Jurkat, Clone E6-1 (cell line): ENCODE results near the gene PDCL2.
"Not testable (repeated sequence)": the region's sequence is repeated elsewhere in the genome, so short reads cannot be mapped to it uniquely, and the experiment has no call there.

Source experiments
- DNase-seq: peaks from one replicate; pipeline ENCODE4 v3.0.0-alpha.2; 2011; ENCODE audit warnings: low read depth, low spot score
- H3K4me3 ChIP-seq: 2 replicates; pipeline ENCODE4 v1.5.1; 2011; ENCODE audit warnings: mild to moderate bottlenecking, low read length, control low read depth, moderate library complexity

The PDCL2 gene

DNA sequence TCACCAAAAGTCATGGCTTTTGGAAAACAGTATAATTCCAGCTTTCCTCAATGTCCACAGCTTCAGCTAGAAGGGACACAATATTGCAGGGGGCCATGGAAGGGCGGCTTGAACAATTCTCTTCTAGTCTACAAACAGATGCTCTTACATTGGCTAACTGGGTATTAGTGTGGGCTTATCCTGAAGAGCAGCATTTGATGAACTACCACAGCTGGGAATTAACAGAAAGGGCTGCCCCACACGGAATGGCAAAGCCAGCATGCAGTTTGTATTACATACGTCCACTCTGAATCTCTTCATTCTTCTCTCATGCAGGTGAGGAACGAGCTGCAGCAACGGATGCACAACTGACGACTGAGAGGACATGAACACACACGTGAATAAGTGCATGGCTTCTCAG, 13.0 kb upstream of the PDCL2 start:
- no peak for DNase-seq
- H3K4me3 ChIP-seq, result no peak overlapping the region

DNA sequence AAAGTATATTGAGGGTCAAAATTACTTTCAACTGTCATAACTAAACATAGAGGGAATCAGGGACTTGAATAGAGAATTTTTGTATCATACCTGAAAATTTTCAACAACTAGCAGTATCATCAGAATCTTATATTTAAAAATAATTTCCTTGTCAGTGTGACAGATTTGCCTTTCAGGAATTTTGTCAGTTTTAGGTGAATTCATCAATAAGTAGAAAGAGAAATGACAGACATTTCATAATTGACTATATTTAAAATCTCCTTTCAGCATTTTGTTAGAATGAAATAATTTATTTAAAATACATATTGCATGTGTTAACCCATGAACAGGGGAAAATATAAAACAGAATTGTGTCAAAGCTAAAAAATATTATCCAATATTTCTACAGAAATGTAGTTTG, 8.6 kb upstream of the PDCL2 start:
- H3K4me3 ChIP-seq, result no peak overlapping the region

DNA sequence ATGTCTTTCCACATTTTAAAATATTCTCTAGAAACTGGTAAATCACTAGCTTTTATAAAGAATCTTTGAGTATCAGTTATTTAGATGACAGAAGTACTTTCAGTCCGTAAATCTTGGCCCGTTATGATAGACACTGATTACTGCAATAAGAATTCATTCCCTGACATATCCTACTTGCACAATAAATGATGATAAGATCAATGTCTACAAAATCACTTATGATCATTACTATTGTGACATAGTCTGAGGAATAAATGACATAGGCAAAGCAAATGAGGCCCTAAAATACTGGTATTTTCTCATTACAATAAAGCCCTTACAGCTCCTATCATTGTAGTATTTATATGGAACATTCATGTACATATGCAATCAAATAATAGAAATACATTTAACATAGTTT, 6.6 kb upstream of the PDCL2 start:
- no peak overlapping the region for H3K4me3 ChIP-seq
- no peak for DNase-seq

More for the DNA sequence above, 8.6 kb upstream of the PDCL2 start:
- DNase-seq, result no peak

DNA sequence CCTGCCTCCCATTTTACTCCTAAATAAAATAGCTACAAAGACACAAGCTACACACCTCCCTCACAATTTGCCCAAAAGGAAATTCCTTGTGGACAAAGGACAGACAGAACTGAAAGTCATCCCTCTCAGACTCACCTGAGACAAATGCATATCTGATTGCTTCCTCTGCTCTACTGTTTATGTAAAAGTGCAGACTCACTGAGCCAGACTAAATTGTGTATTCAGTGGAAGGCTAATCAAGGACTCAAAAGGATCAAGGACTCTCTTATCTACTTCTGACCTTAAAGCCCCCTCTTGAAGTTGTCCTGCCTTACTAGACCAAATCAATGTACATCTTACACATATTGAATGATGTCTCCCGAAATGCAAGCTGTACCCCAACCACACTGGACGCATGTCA, 3.9 kb downstream of the PDCL2 start:
- H3K4me3 ChIP-seq, result no peak overlapping the region
- no peak for DNase-seq

DNA sequence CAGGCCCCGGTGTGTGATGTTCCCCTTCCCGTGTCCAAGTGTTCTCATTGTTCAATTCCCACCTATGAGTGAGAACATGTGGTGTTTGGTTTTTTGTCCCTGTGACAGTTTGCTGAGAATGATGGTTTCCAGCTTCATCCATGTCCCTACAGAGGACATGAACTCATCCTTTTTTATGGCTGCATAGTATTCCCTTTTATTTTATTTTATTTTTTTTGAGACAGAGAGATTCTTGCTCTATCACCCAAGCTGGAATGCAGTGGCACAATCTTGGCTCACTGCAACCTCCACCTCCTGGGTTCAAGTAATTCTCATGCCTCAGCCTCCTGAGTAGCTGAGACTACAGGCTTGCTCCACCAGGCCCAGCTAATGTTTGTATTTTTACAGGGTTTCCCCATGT, 9.3 kb downstream of the PDCL2 start:
- not testable (repeated sequence) for H3K4me3 ChIP-seq, DNase-seq

DNA sequence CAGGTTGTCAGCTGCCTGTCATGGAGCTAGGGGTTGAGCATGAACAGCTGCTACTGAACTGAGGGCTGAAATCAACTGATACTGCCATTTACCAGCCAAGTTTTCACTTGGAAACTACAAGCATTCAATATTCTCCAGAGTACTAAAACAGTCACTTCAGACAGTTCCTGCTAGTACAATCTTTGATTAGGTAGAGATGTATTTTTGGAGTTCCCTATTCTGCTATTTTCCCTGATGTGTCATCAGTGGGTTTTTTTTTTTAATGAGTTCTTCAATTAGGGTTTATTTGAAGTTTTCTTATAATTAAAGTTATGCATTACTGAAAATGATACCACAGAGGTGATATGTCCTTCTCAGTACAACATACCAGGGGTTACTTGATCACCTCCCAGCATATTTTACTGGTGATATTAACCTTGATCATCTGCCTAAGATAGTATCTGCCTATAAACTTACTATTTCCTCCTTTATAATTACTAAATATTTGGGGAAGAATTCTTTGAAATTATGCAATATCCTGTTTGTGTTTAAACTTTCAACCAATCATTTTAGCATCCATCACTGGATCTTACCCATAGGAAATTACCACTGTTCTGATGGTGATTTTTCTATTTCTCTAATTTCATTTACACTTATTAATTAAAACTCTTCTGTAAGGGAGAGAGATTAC, 13.6 kb downstream of the PDCL2 start:
- no peak overlapping the region for H3K4me3 ChIP-seq
- DNase-seq, result no peak

DNA sequence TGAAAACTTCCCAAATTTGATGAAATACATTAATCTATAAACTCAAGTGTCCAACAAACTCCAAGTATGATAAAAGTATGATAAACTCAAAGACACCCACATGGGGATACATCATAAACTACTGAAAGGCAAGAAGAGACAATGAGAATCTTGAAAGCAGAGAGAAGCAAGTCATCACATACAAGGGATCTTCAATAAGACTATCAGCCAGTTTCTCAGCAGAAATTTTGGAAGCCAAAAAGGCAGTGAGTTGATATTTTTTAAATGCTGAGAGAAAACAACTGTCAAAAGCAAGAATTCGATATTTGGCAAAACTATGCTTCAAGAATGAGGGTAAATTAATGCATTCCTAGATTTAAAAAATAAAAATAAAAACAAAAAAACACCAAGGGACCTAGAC, 16.5 kb downstream of the PDCL2 start:
- no peak overlapping the region for H3K4me3 ChIP-seq

DNA sequence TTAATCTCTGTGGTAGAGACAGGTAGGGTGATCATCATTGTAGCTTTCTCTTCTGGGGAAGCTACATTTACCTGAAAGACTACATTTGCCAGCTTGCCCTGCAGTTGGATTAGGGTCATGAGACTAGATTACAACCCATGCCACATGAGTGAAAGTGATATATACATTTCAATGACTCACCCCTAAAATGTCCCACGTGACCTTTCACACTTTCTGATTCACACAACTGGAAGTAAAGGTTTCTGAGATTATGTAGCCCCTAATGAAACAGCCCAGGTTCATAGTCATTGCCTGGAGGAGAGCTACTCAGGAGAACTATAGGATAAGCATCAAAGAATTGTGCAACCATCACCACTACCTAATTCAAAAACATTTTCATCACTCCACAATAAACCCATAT, 17.8 kb downstream of the PDCL2 start:
- no peak overlapping the region for H3K4me3 ChIP-seq
- DNase-seq, result no peak

More for the DNA sequence above, 16.5 kb downstream of the PDCL2 start:
- DNase-seq, result no peak

DNA sequence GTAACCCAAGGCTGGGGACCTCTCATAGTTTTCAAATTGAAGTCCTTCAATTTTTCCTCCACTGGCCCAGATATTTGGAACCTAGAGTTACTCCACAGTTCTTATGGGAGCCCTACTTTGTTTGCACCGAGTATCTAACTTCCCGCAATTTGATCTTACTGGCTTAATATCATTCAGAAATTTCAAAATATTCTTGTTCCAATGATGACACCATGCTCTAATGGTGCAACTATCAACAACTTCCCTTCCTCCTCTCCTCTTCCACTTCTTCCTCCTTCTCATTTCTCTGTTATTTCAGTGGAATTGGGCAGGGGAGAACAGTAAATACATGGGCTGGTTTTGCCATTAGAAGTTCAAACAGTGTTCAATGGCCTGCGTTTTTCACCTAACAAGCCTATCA, 20.2 kb downstream of the PDCL2 start:
- H3K4me3 ChIP-seq, result no peak overlapping the region

DNA sequence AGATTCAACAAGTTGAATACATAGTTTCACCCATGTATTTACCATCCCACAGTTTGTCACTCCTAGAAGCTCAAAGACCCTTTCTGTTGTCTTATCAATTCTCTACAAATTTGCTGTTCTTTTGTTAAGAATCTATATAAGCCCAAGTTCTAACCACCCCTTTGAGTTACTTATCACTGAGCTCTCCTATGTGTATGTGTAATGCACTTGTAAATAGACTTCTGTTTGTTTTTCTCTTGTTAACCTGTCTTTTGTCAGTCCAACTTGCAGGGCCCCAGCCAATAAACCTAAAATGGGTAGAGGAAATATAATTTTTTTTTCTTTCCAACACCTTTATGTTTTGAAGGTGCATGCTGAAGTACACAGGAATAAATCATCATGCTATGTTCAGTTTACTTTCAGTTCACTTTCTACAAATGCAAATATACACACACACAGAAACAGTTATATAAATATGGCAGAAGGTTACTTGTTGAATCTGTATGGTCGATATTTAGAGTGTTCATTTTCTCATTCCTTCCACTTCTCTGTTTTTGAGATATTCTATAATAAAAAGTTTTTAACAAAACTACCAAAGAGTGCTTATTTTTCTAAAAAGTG, 23.0 kb downstream of the PDCL2 start:
- no peak overlapping the region for H3K4me3 ChIP-seq
- DNase-seq, result no peak

More for the DNA sequence above, 20.2 kb downstream of the PDCL2 start:
- DNase-seq, result no peak

DNA sequence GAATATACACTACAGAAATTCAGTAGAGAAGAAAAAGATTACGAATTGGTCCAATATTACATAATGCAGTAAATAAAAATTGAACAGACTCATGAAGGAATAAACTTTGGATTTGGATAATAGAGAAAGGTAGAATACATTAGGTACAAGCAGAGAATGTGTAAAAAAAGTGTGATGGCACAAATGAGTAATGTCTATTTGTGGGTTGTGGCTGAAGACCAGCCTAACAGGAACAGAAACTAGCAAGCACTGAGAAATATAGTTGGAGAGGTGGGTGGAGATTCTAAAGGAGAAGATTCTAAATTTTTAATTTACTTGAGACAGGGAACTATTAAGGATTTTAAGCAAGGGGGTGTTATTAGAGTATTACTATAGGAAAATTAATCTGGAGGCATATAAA, 30.2 kb downstream of the PDCL2 start:
- no peak for DNase-seq
- H3K4me3 ChIP-seq, result no peak overlapping the region

DNA sequence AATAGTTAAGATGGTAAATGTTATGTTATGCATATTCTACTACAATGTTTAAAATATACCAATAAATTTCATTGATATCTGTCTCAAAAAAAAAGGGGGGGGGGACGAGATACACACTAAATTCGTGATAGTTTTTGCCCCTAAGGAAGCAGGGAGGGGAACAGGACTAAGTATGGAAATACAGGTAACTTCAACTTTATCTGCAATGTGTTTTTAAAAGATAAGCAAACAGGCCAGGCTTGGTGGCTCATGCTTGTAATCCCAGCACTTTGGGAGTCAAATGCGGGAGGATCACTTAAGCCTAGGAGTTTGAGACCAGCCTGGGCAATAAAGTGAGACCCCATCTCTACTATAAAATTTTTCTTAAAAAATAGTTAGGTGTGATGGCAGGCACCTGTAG, 31.9 kb downstream of the PDCL2 start:
- no peak overlapping the region for H3K4me3 ChIP-seq
- no peak for DNase-seq

DNA sequence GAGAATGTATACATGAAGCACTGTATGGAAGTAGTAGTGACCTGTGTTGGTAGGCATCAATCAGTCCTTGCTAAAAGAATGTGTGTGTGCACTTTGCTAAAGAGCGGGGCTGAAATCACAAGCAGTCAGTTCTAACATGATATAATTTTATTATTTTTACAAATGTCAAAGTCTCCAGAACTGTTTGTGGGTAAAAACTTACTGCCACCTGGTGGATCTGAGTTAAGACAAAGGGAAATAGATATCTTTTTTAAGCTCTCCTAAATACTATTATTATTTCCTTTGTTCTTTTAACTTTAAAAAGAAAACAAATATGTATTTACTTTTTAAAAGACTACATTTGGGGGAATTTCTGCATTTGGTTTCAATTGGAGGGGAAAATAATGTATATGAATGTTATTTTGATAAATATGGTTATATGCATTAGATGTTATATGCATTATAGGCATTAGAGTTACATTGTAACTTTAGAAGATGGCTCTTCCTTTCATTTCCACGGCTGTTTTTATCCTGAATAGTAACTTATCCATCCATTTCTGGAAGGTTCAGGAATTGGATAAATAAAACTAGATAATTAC, 37.5 kb downstream of the PDCL2 start:
- DNase-seq, result no peak
- H3K4me3 ChIP-seq, result no peak overlapping the region

DNA sequence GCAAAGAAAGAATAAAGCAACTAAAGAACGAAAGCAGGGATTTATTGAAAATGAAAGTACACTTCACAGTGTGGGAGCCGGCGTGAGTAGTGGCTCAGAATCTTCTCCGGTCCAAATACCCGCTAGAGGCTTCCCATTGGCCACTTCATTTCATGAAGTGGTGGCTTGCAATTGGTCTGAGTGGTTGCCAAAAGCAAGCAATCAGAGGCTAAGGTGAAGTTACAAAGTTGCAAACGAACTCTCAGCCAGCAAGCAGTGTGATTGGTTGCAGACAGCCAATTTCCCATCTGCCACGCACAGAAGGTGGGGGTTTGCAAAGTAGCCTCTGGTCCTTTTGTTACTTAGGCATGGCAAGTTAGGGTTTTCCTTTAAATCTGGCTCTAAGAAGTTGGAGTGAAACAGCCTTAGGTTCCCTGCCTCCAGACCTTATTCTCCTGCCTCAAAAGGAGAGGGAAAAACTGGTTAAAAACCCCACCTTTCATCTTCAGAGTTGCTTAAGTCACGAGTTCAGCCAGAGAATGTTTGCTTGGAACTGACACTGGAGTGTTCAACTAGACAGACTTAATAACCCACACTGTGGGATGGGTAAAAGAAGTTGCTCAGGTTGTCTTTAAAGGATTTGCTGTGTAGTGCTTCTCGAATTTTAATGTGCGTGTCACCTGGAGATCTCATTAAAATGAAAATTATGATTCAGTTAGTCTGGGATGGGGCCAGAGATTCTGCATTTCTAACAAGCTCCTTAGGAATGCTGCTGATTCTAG, 38.4 kb downstream of the PDCL2 start:
- no peak overlapping the region for H3K4me3 ChIP-seq
- no peak for DNase-seq

DNA sequence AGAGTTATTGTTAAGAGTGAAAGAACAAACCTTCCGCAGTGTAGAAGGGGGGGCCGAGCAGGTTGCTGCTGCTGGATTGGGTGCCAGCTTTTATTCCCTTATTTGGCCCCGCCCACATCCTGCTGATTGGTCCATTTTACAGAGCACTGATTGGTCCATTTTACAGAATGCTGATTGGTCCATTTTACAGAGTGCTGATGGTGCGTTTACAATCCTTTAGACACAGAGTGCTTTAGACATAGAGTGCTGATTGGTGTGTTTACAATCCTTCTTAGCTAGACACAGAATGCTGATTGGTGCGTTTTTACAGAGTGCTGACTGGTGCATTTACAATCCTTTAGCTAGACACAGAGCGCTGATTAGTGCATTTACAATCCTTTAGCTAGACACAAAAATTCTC, 40.1 kb downstream of the PDCL2 start:
- H3K4me3 ChIP-seq, DNase-seq: not testable (repeated sequence)

DNA sequence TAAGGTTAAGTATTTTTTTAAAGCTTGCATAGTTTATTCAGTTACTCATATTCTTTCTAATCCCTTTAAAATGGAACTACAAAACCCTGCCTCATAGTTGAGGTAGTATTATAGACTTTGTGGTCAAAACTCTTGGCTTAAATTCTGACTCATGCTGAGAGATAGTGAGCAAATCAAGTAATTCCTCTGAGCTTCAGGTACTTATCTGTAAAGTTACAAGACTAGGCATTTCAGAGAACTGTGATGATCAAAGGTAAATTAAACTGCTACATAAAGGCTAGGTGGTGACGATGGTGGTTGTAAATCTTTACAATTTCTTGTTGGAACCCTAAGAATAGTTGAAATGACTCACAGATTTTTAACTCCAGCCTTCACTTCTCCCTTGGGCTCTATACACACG, 42.2 kb downstream of the PDCL2 start:
- no peak overlapping the region for H3K4me3 ChIP-seq
- no peak for DNase-seq

DNA sequence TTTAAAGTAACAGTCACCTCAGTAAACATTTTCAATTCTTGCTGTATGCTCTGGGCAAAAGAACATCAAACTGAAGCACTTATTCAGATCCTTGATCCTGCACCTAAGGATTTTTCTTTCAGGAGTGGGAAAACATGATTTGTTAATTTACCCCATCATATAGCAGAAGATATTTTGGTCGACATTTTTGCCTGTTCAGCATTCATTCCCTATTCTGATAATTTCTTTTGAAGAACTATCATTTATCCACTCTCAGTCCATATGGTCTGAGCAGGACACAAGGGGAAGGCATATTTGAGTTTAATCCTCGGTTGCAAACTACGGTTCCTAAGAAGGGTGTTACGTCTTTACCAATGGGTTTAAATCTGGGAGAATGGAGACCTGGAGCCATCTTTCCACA, 44.1 kb downstream of the PDCL2 start:
- DNase-seq, result no peak
- peak overlapping the region; percentile 78 for H3K4me3 ChIP-seq

DNA sequence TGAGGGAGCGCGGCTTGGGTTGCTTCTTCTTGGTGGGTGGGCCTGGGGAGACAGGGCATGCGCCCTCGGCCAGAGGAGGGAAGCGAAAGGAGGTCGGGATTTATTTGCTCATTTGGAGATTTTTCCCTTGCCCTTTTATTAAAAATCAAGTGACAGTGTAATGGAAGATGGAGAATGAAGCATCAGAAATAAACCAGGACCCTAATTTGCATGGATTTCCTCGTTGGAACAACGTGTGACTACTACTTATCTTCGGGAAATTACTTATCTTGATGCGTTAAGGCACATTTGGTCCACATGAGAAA, 44.6 kb downstream of the PDCL2 start:
- peak overlapping the region; percentile 78 for H3K4me3 ChIP-seq
- no peak for DNase-seq

DNA sequence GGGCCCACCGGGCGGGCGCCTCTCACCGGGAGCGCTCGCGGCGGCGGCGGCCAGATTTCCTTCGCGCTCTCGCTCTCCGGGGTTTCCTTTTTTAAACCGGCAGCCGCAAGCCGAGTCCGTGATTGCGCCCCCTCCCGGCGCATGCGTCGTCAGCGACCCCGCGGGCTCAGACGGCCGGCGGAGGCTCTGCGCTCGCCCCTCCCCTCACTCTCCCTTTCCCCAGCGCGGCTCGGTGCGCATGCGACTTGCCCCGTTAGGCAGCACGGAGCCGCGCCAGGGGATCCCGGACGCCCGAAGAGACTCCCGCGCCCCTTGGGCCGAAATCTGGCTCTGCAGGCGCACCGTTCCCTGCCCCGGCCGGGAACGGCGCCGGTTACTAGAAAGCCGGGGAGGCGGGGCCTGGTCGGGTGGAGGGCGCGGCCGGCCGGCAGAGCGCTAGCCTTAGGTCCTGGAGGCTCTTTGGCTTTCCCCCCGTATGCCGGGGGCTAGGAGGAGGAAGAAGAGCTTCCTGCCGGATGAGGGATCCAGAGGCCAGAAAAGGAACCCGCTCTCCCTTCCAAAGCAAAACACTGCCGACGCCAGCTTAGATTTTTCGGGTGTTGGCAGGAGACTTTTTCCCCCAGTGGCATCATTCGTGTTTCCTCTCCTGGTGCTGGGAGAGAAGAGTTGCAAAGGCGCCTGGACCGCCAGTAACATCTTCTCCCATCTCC, 45.1 kb downstream of the PDCL2 start, which contains the start of gene CLOCK:
TSS of gene CLOCK (minus strand) at position 154 of the 710 bp plus-strand sequence. CDS start 64,124 bp downstream, outside the sequence.
- peak; percentile 73 for DNase-seq
- H3K4me3 ChIP-seq, result peak within 1 kb of the TSS; percentile 78

DNA sequence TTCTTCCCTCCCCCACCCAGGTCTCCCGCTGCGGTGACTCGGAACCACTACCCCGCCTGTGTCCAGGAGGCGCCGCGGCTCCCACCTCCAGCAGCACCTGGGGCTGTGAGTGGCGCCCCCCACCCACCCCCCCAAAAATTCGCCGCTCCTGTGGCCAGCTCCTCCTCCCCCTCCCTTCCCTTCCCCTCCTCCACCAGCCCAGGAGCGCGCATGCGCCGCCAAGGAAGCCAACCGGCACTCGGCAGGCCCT, 45.6 kb downstream of the PDCL2 start:
- DNase-seq, result no peak
- peak overlapping the region; percentile 78 for H3K4me3 ChIP-seq
